ENCODE data around the gene COX4I1. TPM values are rescaled to one million over a fixed set of nuclear protein-coding genes. Genes with fewer than 3 reads are reported as not detected.

Gene COX4I1
- total RNA-seq, 2 donors from 2014 or later = 1,383 to 1,567 TPM

GRCh38 chr16:85784813-85785212 lies 14.7 kb upstream of the COX4I1 start:
- Histone ChIP-seq H3K36me3 (peaks cover 41% of the 10 kb centered on the region), H3K27me3 (no peaks in the 10 kb centered on the region), H3K27ac (no peak overlapping the region), H3K4me3 (no peak overlapping the region), H3K9me3 (no peaks in the 10 kb centered on the region), H3K4me1 (peaks cover 0 to 14% of the 10 kb centered on the region in 2 donors)
- no peak for DNase-seq (ENCODE audit: low spot score)
- no peak for TF ChIP-seq CTCF (IDR thresholded peaks at IDR 0.05)

DNA sequence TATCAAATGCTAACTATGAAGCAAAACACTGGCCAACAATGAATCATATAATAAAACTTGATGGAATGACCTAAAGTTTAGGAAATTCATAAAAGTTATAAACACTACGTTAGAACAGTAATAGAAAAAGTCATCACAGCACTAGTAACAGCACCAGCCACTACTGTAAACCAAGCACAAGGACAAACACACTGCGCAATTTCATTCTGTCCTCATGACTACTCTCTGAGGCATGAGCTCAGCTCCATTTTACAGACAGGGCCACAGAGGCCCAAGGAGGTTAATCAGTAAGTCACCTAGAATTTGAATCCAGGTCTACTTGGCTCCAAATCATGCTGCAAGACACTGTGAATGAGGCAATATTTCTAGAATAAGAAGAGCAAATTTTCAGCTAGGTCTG lies 13.6 kb upstream of the COX4I1 start:
- no peak for TF ChIP-seq CTCF (IDR thresholded peaks at IDR 0.05)
- no peak for DNase-seq (ENCODE audit: low spot score)
- Histone ChIP-seq H3K9me3 (no peaks in the 10 kb centered on the region), H3K27me3 (no peaks in the 10 kb centered on the region), H3K4me1 (peaks cover 0 to 21% of the 10 kb centered on the region in 2 donors), H3K4me3 (no peak overlapping the region), H3K36me3 (peaks cover 30% of the 10 kb centered on the region), H3K27ac (no peak overlapping the region)

GRCh38 chr16:85788819-85789218 lies 10.7 kb upstream of the COX4I1 start:
- Histone ChIP-seq H3K4me3 (no peak overlapping the region), H3K9me3 (no peaks in the 10 kb centered on the region), H3K27ac (no peak overlapping the region), H3K27me3 (no peaks in the 10 kb centered on the region), H3K36me3 (peaks cover 31% of the 10 kb centered on the region), H3K4me1 (peaks cover 0 to 11% of the 10 kb centered on the region in 2 donors)
- DNase-seq (ENCODE audit: low spot score) = no peak
- no peak for TF ChIP-seq CTCF (IDR thresholded peaks at IDR 0.05)

DNA sequence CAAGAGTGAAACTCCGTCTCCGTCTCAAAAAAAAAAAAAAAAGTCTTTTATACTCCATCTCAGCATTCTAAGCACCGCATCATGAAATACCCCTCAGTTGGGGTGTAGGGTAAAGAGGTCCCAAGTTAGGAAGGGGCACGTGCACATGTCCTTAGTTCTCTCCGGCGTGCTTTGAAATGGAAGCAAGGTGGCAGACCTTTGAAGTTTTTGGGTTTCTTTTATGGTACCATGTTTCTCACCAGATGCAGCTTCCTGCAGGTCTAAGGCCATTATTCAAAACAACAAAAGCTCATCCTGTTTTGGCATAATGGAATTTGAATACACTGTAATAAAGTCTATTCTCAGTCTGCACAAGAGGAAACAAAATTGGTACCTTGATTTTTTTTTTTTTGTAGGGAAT lies 9.7 kb upstream of the COX4I1 start:
- Histone ChIP-seq H3K4me3 (no peak overlapping the region), H3K27ac (no peak overlapping the region), H3K36me3 (peaks cover 36% of the 10 kb centered on the region), H3K4me1 (peaks cover 0 to 11% of the 10 kb centered on the region in 2 donors), H3K9me3 (no peaks in the 10 kb centered on the region), H3K27me3 (no peaks in the 10 kb centered on the region)
- TF ChIP-seq CTCF (IDR thresholded peaks at IDR 0.05) = no peak
- DNase-seq (ENCODE audit: low spot score) = no peak

DNA sequence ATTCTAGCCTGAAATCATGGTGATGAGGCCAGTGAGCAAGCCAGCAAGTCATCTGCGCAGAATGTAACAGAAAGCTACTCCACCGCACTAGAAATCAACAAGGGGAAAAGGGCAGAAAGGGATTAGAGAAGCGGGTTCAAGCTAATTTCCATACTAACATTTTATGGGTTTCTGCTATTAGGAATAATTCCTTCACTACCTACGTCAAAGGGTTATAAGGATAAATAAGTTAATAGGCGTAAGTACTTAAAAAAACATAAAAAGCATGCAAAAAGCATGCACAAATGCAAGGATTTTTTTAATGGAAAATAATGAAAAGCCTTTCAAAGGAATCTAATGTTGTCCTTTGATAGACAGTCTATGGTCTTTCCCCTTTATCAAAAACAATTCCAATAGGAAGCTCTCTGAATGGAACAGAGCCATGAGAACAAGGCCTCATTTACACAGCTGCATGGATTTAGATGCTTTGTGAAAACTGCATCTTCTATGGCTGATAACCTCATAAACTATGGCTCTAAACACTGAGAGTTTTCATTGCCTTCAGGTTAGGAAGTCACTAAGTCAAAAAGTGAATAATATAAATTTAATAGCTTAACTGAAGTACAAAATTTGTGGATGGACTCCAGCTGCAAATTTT lies 5.7 kb upstream of the COX4I1 start:
- Histone ChIP-seq H3K4me1 (peaks cover 0 to 30% of the 10 kb centered on the region in 2 donors), H3K27ac (no peak overlapping the region), H3K27me3 (no peaks in the 10 kb centered on the region), H3K36me3 (peaks cover 23% of the 10 kb centered on the region), H3K9me3 (no peaks in the 10 kb centered on the region), H3K4me3 (no peak overlapping the region)
- TF ChIP-seq CTCF (IDR thresholded peaks at IDR 0.05) = no peak
- no peak for DNase-seq (ENCODE audit: low spot score)

- H3K4me3 ChIP-seq = no peak overlapping the region
- no peaks in the 10 kb centered on the region for H3K9me3 ChIP-seq
- peaks cover 23% of the 10 kb centered on the region for H3K36me3 ChIP-seq
- no peak overlapping the region for H3K27ac ChIP-seq
- DNase-seq (ENCODE audit: low spot score) = no peak
- peaks cover 0 to 28% of the 10 kb centered on the region in 2 donors for H3K4me1 ChIP-seq
- H3K27me3 ChIP-seq = no peaks in the 10 kb centered on the region
- TF ChIP-seq CTCF (IDR thresholded peaks at IDR 0.05) = no peak
Observed at GRCh38 chr16:85794696-85795095, 4.8 kb upstream of the COX4I1 start.
